ENCODE measurements around the gene CHD2. TPM values are rescaled to one million over a fixed set of nuclear protein-coding genes. Genes with fewer than 3 reads are reported as not detected.

Gene CHD2
- total and polyA plus RNA-seq, 2 donors (not counting 3 experiments of a cell fraction or from before 2014, with no cell fraction given), result 53.8 to 97.9 TPM

DNA sequence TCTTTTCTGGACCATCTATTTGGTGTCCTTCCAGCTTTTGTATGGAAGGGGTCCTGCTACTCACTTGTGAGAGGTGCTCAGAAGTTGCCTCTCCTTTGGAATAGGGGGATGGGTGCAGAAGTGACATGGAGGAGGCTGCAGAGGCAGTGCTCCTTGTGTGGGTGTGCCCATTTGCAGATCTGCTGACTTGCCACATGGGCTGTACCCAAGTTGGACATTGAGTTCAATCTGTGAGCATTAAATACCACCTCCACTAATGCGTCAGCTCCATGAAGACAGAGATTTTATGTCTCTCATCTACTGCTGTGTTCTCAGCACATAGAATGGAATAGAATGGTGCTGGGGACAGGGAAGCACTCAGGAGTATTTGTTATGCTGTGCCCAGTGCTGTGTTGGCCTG lies 112.7 kb downstream of the CHD2 start:
- dilution Hi-C loops (cut with MboI; ENCODE audit: extremely low pct_ligation_motif_present, low sequenced_read_pairs), result no loop called here
- DNase-seq (ENCODE audit: low read depth, low spot score) (no peak), FAIRE-seq (no peak)
- intact Hi-C loops (cut with micrococcal nuclease), result no loop called here
- no peaks in the 10 kb centered on the region for H3K27me3 ChIP-seq (ENCODE audit: control insufficient read depth in 2 of 2, insufficient read depth in 2 of 2, low read length in 2 of 2)
- no peaks in the 10 kb centered on the region for H3K9me3 ChIP-seq (replicated peaks; ENCODE audit: control insufficient read depth, insufficient read depth, low read length)
- H2AFZ ChIP-seq (ENCODE audit: low read depth, low read length), result no peak overlapping the region
- BruUV-seq (replicated peaks), result no TSS peak
- peaks cover 53 to 56% of the 10 kb centered on the region in 2 experiments for H3K36me3 ChIP-seq (ENCODE audit: control insufficient read depth in 2 of 2, extremely low read depth in 1 of 2, insufficient read depth in 2 of 2, low read length in 2 of 2)
- H3K9me1 ChIP-seq (replicated peaks; ENCODE audit: control insufficient read depth, extremely low read depth, insufficient read depth, low read length), result no peaks in the 10 kb centered on the region
- TF ChIP-seq POLR2A (IDR thresholded peaks at IDR 0.05; ENCODE audit: low read depth, low read length) (no peak), GATA2 (IDR thresholded peaks at IDR 0.05; ENCODE audit: insufficient read depth, insufficient read length, low read depth, low read length) (no peak), POLR2AphosphoS5 (IDR thresholded peaks at IDR 0.05; ENCODE audit: insufficient read depth, low read depth, low read length) (no peak)
- ChIA-PET CTCF (no interaction called here), POLR2A (no interaction called here)
- no peaks in the 10 kb centered on the region for H4K20me1 ChIP-seq (replicated peaks; ENCODE audit: control insufficient read depth, extremely low read depth, insufficient read depth, low read length)
- no peak overlapping the region for H3K4me3 ChIP-seq (replicated peaks in 1 of 3; ENCODE audit: insufficient read depth in 1 of 3, low read depth in 1 of 3, low read length in 3 of 3)
- H3K79me2 ChIP-seq (ENCODE audit: control insufficient read depth, insufficient read depth, low read length), result peaks cover 6% of the 10 kb centered on the region
- no peak overlapping the region for H3K4me2 ChIP-seq (ENCODE audit: insufficient read depth, low read length)
- no peak overlapping the region for H3K27ac ChIP-seq (ENCODE audit: insufficient read depth, low read depth, low read length)
- H3K4me1 ChIP-seq (ENCODE audit: control insufficient read depth, extremely low read depth, insufficient read depth, low read length), result no peaks in the 10 kb centered on the region
- no peak overlapping the region for H3K9ac ChIP-seq (replicated peaks; ENCODE audit: extremely low read depth, insufficient read depth, low read length)

- H3K9me1 ChIP-seq (replicated peaks; ENCODE audit: control insufficient read depth, extremely low read depth, insufficient read depth, low read length), result no peaks in the 10 kb centered on the region
- H3K4me3 ChIP-seq (replicated peaks in 1 of 3; ENCODE audit: insufficient read depth in 1 of 3, low read depth in 1 of 3, low read length in 3 of 3), result no peak overlapping the region
- POLR2A ChIA-PET, result no interaction called here
- dilution Hi-C loops (cut with MboI; ENCODE audit: extremely low pct_ligation_motif_present, low sequenced_read_pairs), result no loop called here
- BruUV-seq (replicated peaks), result no TSS peak
- intact Hi-C loops (cut with micrococcal nuclease), result loop anchor here (5.0 kb wide), 1 partner anchor 220 kb away; no protein-coding TSS in a partner anchor
- H3K27ac ChIP-seq (ENCODE audit: insufficient read depth, low read depth, low read length), result no peak overlapping the region
- H3K4me2 ChIP-seq (ENCODE audit: insufficient read depth, low read length), result no peak overlapping the region
- H2AFZ ChIP-seq (ENCODE audit: low read depth, low read length), result no peak overlapping the region
- CTCF ChIA-PET, result interaction anchor here (0.7 to 2.4 kb wide), 5 partner anchors 13 to 220 kb away, joined by 3 to 7 read pairs (median 4); no protein-coding TSS in a partner anchor
- no peak for DNase-seq (ENCODE audit: low read depth, low spot score)
- no peaks in the 10 kb centered on the region for H4K20me1 ChIP-seq (replicated peaks; ENCODE audit: control insufficient read depth, extremely low read depth, insufficient read depth, low read length)
- H3K4me1 ChIP-seq (ENCODE audit: control insufficient read depth, extremely low read depth, insufficient read depth, low read length), result no peaks in the 10 kb centered on the region
- H3K79me2 ChIP-seq (ENCODE audit: control insufficient read depth, insufficient read depth, low read length), result peaks cover 23% of the 10 kb centered on the region
- no peak for FAIRE-seq
- H3K9ac ChIP-seq (replicated peaks; ENCODE audit: extremely low read depth, insufficient read depth, low read length), result no peak overlapping the region
- H3K9me3 ChIP-seq (replicated peaks; ENCODE audit: control insufficient read depth, insufficient read depth, low read length), result no peaks in the 10 kb centered on the region
- peaks cover 49 to 55% of the 10 kb centered on the region in 2 experiments for H3K36me3 ChIP-seq (ENCODE audit: control insufficient read depth in 2 of 2, extremely low read depth in 1 of 2, insufficient read depth in 2 of 2, low read length in 2 of 2)
- no peaks in the 10 kb centered on the region for H3K27me3 ChIP-seq (ENCODE audit: control insufficient read depth in 2 of 2, insufficient read depth in 2 of 2, low read length in 2 of 2)
- TF ChIP-seq, protein P1, sequence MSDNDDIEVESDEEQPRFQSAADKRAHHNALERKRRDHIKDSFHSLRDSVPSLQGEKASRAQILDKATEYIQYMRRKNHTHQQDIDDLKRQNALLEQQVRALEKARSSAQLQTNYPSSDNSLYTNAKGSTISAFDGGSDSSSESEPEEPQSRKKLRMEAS (IDR thresholded peaks at IDR 0.05; ENCODE audit: insufficient read depth, insufficient read length), result no peak
- no peak for TF ChIP-seq GATA2 (IDR thresholded peaks at IDR 0.05; ENCODE audit: insufficient read depth, insufficient read length, low read depth, low read length)
- no peak for TF ChIP-seq CTCF (IDR thresholded peaks at IDR 0.05; ENCODE audit: extremely low read depth in 1 of 2, insufficient read depth in 1 of 2, low read depth in 1 of 2, low read length in 2 of 2)
- no peak for TF ChIP-seq FOS (IDR thresholded peaks at IDR 0.05; ENCODE audit: borderline replicate concordance, insufficient read depth, low read length)
- no peak for TF ChIP-seq MYC (IDR thresholded peaks at IDR 0.05; ENCODE audit: low read depth, low read length)
- no peak for TF ChIP-seq POLR2AphosphoS5 (IDR thresholded peaks at IDR 0.05; ENCODE audit: insufficient read depth, low read depth, low read length)
- no peak for TF ChIP-seq JUN (IDR thresholded peaks at IDR 0.05; ENCODE audit: borderline replicate concordance, insufficient read depth, insufficient read length, low read depth)
- no peak for TF ChIP-seq EZH2 (IDR thresholded peaks at IDR 0.05; ENCODE audit: borderline replicate concordance, low read depth, low read length, severe bottlenecking)
- no peak for TF ChIP-seq POLR2A (IDR thresholded peaks at IDR 0.05; ENCODE audit: low read depth, low read length)
These were observed 117.4 kb downstream of the CHD2 start for GRCh38 chr15:93017526-93017925.
